K562 (cell line): Measurements from ENCODE around the gene PRODH2. TPM values are rescaled to one million over a fixed set of nuclear protein-coding genes. Genes with fewer than 3 reads are reported as not detected.
A peak's percentile ranks its signal among the peaks of the same experiment; 100 is the strongest.

Source experiments
- ATAC-seq: fragments of 200-7000 bp; cut with Tn5 transposase; 3 replicates; pipeline ENCODE4 v1.9.1; 2020; ENCODE audit warnings: moderate library complexity
- BruUV-seq: library from RNA; stranded (reverse); fragments of 400-500 nt; replicated peaks from 2 replicates; lab custom pipeline; 2021; lab: Mats Ljungman, UMichigan
- CTCF ChIA-PET: fragments of 300-600 bp; formaldehyde crosslinking; extraction: SDS; loops from one replicate; lab custom pipeline; 2021; ENCODE audit warnings: low intra/inter-chr PET ratio; lab: Yijun Ruan, JAX
- POLR2A ChIA-PET: fragments of 300-600, 350-650 bp; sonication (Branson Sonifier 250); formaldehyde crosslinking; extraction: SDS; loops from one replicate; lab custom pipeline; 2021; ENCODE audit warnings: antibody characterized with exemption, inconsistent platforms; lab: Yijun Ruan, JAX
- DNase-seq, 4 experiments: peaks; one replicate each; pipeline versions ENCODE4 v3.0.0 to v3.0.0-alpha.2; 2011 to 2018; ENCODE audit warnings: low spot score in 3 of 4, mixed read lengths in 3 of 4; ENCODE audit errors: extremely low read depth in 1 of 4
- FAIRE-seq: peaks from 2 replicates; lab custom pipeline; 2011; peaks lifted over from hg19 to GRCh38; lab: Jason Lieb, UNC
- H2AFZ ChIP-seq: 2 replicates; pipeline ENCODE4 v1.6.0; 2011; ENCODE audit warnings: low read depth, low read length, control low read depth, inconsistent platforms
- H3K27ac ChIP-seq: fragments of 200-600 bp; 3 replicates; pipeline ENCODE4 v1.8.0; 2011; ENCODE audit warnings: low read depth, mild to moderate bottlenecking, control low read depth, inconsistent platforms, low read length, moderate library complexity, mixed read lengths; ENCODE audit errors: extremely low read depth
- H3K27me3 ChIP-seq, 2 experiments: fragments of 300-600 bp in 1 of 2; 2 replicates in 1 of 2; 3 replicates in 1 of 2; pipeline versions ENCODE4 v1.6.0 to v1.8.0; 2011; ENCODE audit warnings: inconsistent platforms in 2 of 2, low read length in 2 of 2, mild to moderate bottlenecking in 1 of 2, mixed read lengths in 1 of 2, moderate library complexity in 1 of 2; ENCODE audit not compliant: control insufficient read depth in 2 of 2, insufficient read depth in 2 of 2
- H3K36me3 ChIP-seq: fragments of 300-600 bp; 3 replicates; pipeline ENCODE4 v1.8.0; 2011; ENCODE audit warnings: mild to moderate bottlenecking, low read length, inconsistent platforms; ENCODE audit not compliant: control insufficient read depth, insufficient read depth
- H3K4me1 ChIP-seq, 2 experiments: fragments of 200-600 bp in 1 of 2; replicated peaks in 1 of 2; 2 replicates in 1 of 2; 3 replicates in 1 of 2; pipeline versions ENCODE4 v1.5.1 to v1.8.0; 2011; ENCODE audit warnings: inconsistent platforms in 2 of 2, low read length in 2 of 2, mild to moderate bottlenecking in 1 of 2, mixed read lengths in 1 of 2, moderate library complexity in 1 of 2; ENCODE audit not compliant: control insufficient read depth in 2 of 2, insufficient read depth in 2 of 2
- H3K4me2 ChIP-seq: 2 replicates; pipeline ENCODE4 v1.6.1; 2011; ENCODE audit warnings: low read length, control low read depth, inconsistent platforms, mixed read lengths; ENCODE audit not compliant: insufficient read depth
- H3K4me3 ChIP-seq: fragments of 200-600 bp; sonication (generic), shearing (Covaris generic); 2 replicates; pipeline ENCODE4 v1.5.1; 2016; ENCODE audit warnings: control low read depth, inconsistent platforms
- H3K79me2 ChIP-seq: fragments of 200-600 bp; 3 replicates; pipeline ENCODE4 v1.8.0; 2011; ENCODE audit warnings: low read length, inconsistent platforms; ENCODE audit not compliant: control insufficient read depth, insufficient read depth
- H3K9ac ChIP-seq, 2 experiments: 2 replicates each; pipeline versions ENCODE4 v1.6.0 to v1.6.1; 2011; ENCODE audit warnings: low read depth in 2 of 2, low read length in 2 of 2, control low read depth in 1 of 2, inconsistent platforms in 1 of 2, mild to moderate bottlenecking in 1 of 2, mixed read lengths in 1 of 2; ENCODE audit not compliant: insufficient read depth in 1 of 2
- H3K9me1 ChIP-seq: one replicate; pipeline ENCODE4 v1.6.0; 2011; ENCODE audit warnings: inconsistent platforms, mild to moderate bottlenecking, low read length, moderate library complexity; ENCODE audit not compliant: control insufficient read depth, insufficient read depth
- H3K9me3 ChIP-seq: replicated peaks from 2 replicates; pipeline ENCODE4 v1.5.1; 2011; ENCODE audit warnings: low read depth, low read length, inconsistent platforms; ENCODE audit not compliant: control insufficient read depth, insufficient read depth
- H4K20me1 ChIP-seq: replicated peaks from 2 replicates; pipeline ENCODE4 v1.6.1; 2011; ENCODE audit warnings: low read length, inconsistent platforms, mixed read lengths; ENCODE audit not compliant: control insufficient read depth, insufficient read depth
- MTF1 ChIP-seq: fragments of 250-450 bp; sonication (Bioruptor Pico); IDR thresholded peaks from 2 replicates; pipeline ENCODE4 v1.9.0; 2021; ENCODE audit warnings: moderate library complexity, mild to moderate bottlenecking, inconsistent platforms, borderline replicate concordance
- SPI1 ChIP-seq: IDR thresholded peaks from 2 replicates; pipeline ENCODE4 v1.6.1; 2011; ENCODE audit warnings: low read depth, low read length, control low read depth, borderline replicate concordance
- ZNF239 ChIP-seq: fragments of 250-450 bp; sonication (Bioruptor Pico); IDR thresholded peaks from 2 replicates; pipeline ENCODE4 v1.4.0; 2020; ENCODE audit warnings: mild to moderate bottlenecking
- WGBS: fragments of 100-300 bp; shearing (Covaris generic); methylation state at CpG from one replicate; pipeline ENCODE4 v1.1.6; 2016; ENCODE audit warnings: low coverage, mixed read lengths; ENCODE audit not compliant: insufficient coverage; ENCODE audit errors: missing lambda C conversion rate; 5-methylcytosine and 5-hydroxymethylcytosine counted together
- in situ Hi-C: fragments of 300-500 bp; cut with MboI; formaldehyde crosslinking; loops from 4 replicates; pipeline ENCODE4 v1.15.0; 2018; ENCODE audit warnings: inconsistent platforms, mixed read lengths
- intact Hi-C: fragments of 100-400 bp; cut with micrococcal nuclease; formaldehyde crosslinking; loops from 2 replicates; pipeline ENCODE4 v1.14.2; 2022
- polyA plus RNA-seq, 8 experiments: library from polyadenylated mRNA; depleted of rRNA in 4 of 8; stranded (reverse) in 5 of 8; unstranded in 3 of 8; fragments of >200 nt; fragmentation: Nextera tagmentation in 2 of 8; fragmentation: Illumina TruSeq in 1 of 8; extraction: Ambion mirVana in 2 of 8; extraction: Trizol in 1 of 8; gene quantifications; 2 replicates each; pipeline versions ENCODE4 v1.2.1 to v1.2.3, GENCODE V29; 2011 to 2014; ENCODE audit warnings: inconsistent platforms in 1 of 8, missing spikeins in 1 of 8
- total RNA-seq, 7 experiments: library from RNA; depleted of rRNA in 6 of 7; stranded (reverse); fragments of >200 nt in 6 of 7; fragmentation: Illumina TruSeq in 2 of 7; extraction: Trizol in 2 of 7; gene quantifications; 2 replicates each; pipeline versions ENCODE4 v1.2.1 to v1.2.3, GENCODE V29; 2011 to 2021; ENCODE audit warnings: low replicate concordance in 1 of 7

The PRODH2 gene
- total and polyA plus RNA-seq, 9 of the 15 experiments (the other 6 are each of a cell fraction or from before 2014, with no cell fraction given): not detected

GRCh38 chr19:35764432-35765315 lies 48.0 kb downstream of the PRODH2 start:
- no peak overlapping the region for H3K4me3 ChIP-seq
- ATAC-seq (no peak), DNase-seq (no peak), FAIRE-seq (no peak)
- no peaks in the 10 kb centered on the region; the same call in 1 of the 2 replicates for H3K9me3 ChIP-seq
- no peak overlapping the region for H2AFZ ChIP-seq
- H3K9ac ChIP-seq: 0 out of 4 replicates have a peak overlapping the region, but pooled peaks of 1 of the 2 experiments have one; percentile 33
- ChIA-PET CTCF (no interaction called here), POLR2A (interaction anchor here (0.7 to 1.2 kb wide), 2 partner anchors 10 to 14 kb away, joined by 3 to 4 read pairs; no protein-coding TSS in a partner anchor)
- peaks cover 3% of the 10 kb centered on the region for H3K79me2 ChIP-seq
- 85% methylated on average over 15 of the region's 17 CpGs for WGBS
- in situ Hi-C loops (no loop called here), intact Hi-C loops (no loop called here)
- H3K27ac ChIP-seq: no peak overlapping the region
- no peaks in the 10 kb centered on the region for H3K9me1 ChIP-seq
- no TSS peak for BruUV-seq
- H3K4me2 ChIP-seq: no peak overlapping the region
- TF ChIP-seq MTF1 (CRISPR knock-in tag) (no peak), ZNF239 (CRISPR knock-in tag) (no peak), SPI1 (peak; percentile 52; the same call in 1 of the 2 replicates)
- H4K20me1 ChIP-seq: no peaks in the 10 kb centered on the region
- no peaks in the 10 kb centered on the region for H3K27me3 ChIP-seq
- H3K4me1 ChIP-seq: peaks cover 0 to 21% of the 10 kb centered on the region in 2 experiments; a peak in 2 of 5 replicates
- H3K36me3 ChIP-seq: peaks cover 56% of the 10 kb centered on the region; the same call in 2 of the 3 replicates
